ENCODE measurements around the gene POC1A. TPM values are rescaled to one million over a fixed set of nuclear protein-coding genes. Genes with fewer than 3 reads are reported as not detected.

POC1A gene
- total RNA-seq, 1 donor from 2014 or later = 4.7 TPM

DNA sequence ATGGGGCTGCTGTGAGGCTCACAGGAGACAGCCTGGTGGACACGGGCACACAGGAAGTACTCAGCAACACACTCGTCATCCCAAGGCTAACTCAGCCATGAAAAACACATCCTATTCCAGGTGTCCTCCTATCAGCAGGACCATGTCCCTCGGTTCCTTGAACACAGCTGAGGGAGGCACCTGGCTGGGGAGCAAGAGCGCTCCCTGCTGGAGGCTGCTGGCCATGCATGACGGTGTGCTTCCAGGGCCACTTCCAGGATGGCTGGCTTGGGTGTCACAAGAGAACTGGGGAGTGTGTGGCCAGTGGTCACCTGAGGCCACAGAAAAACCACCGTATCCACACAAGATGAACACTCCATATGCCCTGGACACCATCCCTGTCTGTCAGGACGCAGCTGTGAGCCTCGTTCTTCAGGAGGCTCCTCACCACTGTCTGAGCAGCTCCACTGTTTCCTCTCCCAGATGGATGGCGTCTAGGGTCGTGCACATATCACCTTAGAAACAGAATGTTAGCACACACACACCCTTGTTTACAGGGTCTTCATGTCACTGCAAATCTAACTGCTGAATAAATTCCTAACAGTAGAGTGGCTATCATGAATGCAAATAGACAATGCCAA is 31.0 kb downstream of the POC1A start:
- Histone ChIP-seq H3K27me3 (ENCODE audit: control insufficient read depth, insufficient read depth, low read length) (no peaks in the 10 kb centered on the region), H3K36me3 (ENCODE audit: control insufficient read depth, insufficient read depth, low read length) (no peaks in the 10 kb centered on the region), H3K4me3 (ENCODE audit: low read depth, low read length) (no peak overlapping the region)
- TF ChIP-seq, protein P1, sequence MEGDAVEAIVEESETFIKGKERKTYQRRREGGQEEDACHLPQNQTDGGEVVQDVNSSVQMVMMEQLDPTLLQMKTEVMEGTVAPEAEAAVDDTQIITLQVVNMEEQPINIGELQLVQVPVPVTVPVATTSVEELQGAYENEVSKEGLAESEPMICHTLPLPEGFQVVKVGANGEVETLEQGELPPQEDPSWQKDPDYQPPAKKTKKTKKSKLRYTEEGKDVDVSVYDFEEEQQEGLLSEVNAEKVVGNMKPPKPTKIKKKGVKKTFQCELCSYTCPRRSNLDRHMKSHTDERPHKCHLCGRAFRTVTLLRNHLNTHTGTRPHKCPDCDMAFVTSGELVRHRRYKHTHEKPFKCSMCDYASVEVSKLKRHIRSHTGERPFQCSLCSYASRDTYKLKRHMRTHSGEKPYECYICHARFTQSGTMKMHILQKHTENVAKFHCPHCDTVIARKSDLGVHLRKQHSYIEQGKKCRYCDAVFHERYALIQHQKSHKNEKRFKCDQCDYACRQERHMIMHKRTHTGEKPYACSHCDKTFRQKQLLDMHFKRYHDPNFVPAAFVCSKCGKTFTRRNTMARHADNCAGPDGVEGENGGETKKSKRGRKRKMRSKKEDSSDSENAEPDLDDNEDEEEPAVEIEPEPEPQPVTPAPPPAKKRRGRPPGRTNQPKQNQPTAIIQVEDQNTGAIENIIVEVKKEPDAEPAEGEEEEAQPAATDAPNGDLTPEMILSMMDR (IDR thresholded peaks at IDR 0.05; ENCODE audit: insufficient read depth, low read length, poor library complexity, severe bottlenecking) = peak; percentile 98
- peak; percentile 29 for DNase-seq (ENCODE audit: low read depth)

DNA sequence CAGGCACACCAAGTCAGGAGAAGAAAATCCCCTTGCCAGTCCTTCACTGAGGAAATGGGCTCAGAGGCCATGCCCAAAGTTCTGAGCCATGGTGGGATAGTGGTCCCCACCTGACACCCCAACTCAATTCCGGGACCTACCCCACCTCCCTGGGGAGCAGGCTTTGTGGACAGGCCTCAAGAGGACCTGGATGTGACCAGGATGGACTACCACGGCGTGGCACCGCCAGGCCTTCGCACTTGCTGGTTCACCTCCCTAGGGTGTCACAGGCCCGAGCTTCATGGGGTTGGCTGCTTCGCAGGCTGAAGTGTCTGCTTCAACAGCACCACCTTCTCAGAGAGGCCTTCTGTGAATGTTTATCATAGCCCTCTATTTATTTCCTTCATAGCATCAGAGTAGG is 31.7 kb downstream of the POC1A start:
- H3K36me3 ChIP-seq (ENCODE audit: control insufficient read depth, insufficient read depth, low read length) = no peaks in the 10 kb centered on the region
- DNase-seq (ENCODE audit: low read depth) = no peak
- TF ChIP-seq, protein P1 (IDR thresholded peaks at IDR 0.05; ENCODE audit: insufficient read depth, low read length, poor library complexity, severe bottlenecking) = no peak
- no peak overlapping the region for H3K4me3 ChIP-seq (ENCODE audit: low read depth, low read length)
- no peaks in the 10 kb centered on the region for H3K27me3 ChIP-seq (ENCODE audit: control insufficient read depth, insufficient read depth, low read length)

DNA sequence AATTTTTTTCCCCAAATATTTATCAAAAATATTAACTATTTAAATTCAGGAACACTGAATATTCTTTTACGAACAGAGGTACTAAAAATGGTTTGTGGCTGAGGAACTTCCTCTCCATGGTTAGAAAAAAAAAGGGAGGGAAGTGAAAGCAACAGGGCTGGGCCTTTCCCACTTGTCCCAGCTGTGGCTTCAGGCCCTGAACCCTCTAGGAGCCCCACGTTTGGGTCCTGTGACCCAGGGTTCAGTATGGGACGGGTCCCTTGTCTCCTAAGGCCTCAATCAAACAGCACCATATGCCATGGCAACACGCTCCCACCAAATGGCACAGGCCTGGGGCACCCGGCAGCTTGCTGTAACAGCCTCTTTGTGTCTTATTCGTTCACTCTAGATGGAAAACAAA is 32.4 kb downstream of the POC1A start:
- TF ChIP-seq, protein P1 (IDR thresholded peaks at IDR 0.05; ENCODE audit: insufficient read depth, low read length, poor library complexity, severe bottlenecking) = no peak
- no peaks in the 10 kb centered on the region for H3K36me3 ChIP-seq (ENCODE audit: control insufficient read depth, insufficient read depth, low read length)
- H3K27me3 ChIP-seq (ENCODE audit: control insufficient read depth, insufficient read depth, low read length) = no peaks in the 10 kb centered on the region

DNA sequence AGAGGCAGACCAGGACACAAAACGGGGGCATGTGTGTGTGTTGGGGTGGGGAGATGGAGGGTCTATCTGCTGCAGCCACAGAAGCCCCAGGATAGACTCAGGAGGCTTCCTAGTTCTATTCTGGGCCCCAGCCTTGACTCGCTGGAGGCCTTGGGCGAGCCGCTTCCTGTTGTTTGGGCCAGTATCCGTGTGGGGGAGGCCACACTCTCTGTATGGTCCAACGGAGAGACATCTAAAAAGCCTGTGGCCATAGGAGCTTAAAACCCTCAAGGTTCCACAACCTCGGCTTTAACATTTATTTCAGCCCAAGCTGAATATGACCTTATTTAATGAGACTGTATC is 32.8 kb downstream of the POC1A start:
- Histone ChIP-seq H3K4me3 (ENCODE audit: low read depth, low read length) (no peak overlapping the region), H3K27me3 (ENCODE audit: control insufficient read depth, insufficient read depth, low read length) (no peaks in the 10 kb centered on the region), H3K36me3 (ENCODE audit: control insufficient read depth, insufficient read depth, low read length) (no peaks in the 10 kb centered on the region)
- no peak for DNase-seq (ENCODE audit: low read depth)
- TF ChIP-seq, protein P1 (IDR thresholded peaks at IDR 0.05; ENCODE audit: insufficient read depth, low read length, poor library complexity, severe bottlenecking) = no peak

More for the DNA sequence above, 32.4 kb downstream of the POC1A start:
- DNase-seq (ENCODE audit: low read depth) = no peak
- no peak overlapping the region for H3K4me3 ChIP-seq (ENCODE audit: low read depth, low read length)

DNA sequence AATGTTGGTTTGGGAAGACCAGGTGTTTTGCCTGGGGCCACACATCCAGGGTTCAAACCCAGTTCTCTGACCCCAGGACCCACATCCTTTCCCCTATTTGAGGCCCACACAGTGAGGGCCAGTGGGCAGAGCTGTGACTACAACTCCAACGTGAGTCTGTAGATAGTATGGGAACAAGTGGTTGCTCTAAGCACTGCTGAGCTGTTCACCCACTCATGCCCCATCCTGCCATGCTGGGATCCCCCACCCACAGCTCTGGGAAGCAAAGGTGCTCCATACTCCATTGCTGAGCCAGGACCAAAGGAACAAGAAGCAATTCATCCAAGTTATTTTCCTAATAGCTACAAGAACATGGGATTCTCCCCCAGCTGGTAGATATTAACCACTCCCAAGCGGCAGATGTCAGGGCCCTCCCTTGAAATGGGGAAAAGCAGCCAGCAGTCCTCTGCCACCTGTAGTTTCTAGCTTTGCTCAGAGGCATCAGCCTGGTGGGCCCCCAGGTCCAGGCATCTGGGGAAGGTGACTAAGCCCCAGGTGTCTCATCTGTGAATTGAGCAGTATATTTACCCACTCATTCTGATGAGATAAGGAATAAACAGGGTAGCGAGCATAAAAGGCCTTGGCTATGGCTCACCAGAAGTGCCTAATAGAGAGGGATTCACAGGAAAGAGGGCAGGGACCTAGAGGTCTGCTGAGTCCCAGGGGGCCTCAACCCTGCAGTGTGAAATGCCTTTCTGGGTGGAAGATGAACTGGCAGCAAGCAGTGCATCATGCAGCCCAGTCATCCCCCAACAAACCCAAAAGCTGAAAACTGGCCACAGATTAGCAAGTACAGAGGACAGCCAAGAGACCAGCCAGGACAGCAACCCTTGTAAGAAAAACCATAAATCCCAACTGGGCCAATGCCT is 33.4 kb downstream of the POC1A start:
- H3K36me3 ChIP-seq (ENCODE audit: control insufficient read depth, insufficient read depth, low read length) = no peaks in the 10 kb centered on the region
- H3K4me3 ChIP-seq (ENCODE audit: low read depth, low read length) = no peak overlapping the region
- no peaks in the 10 kb centered on the region for H3K27me3 ChIP-seq (ENCODE audit: control insufficient read depth, insufficient read depth, low read length)
- DNase-seq (ENCODE audit: low read depth) = no peak
- TF ChIP-seq, protein P1 (IDR thresholded peaks at IDR 0.05; ENCODE audit: insufficient read depth, low read length, poor library complexity, severe bottlenecking) = no peak
